GM18499 (cell line): ENCODE measurements around the gene DPEP2NB.

Experiments
- ATAC-seq: cut with Tn5 transposase; IDR thresholded peaks from one replicate; pipeline ENCODE4 v1.9.1; 2021; ENCODE audit warnings: moderate number of reproducible peaks; ENCODE audit not compliant: insufficient read depth, unreplicated experiment

DPEP2NB gene

DNA sequence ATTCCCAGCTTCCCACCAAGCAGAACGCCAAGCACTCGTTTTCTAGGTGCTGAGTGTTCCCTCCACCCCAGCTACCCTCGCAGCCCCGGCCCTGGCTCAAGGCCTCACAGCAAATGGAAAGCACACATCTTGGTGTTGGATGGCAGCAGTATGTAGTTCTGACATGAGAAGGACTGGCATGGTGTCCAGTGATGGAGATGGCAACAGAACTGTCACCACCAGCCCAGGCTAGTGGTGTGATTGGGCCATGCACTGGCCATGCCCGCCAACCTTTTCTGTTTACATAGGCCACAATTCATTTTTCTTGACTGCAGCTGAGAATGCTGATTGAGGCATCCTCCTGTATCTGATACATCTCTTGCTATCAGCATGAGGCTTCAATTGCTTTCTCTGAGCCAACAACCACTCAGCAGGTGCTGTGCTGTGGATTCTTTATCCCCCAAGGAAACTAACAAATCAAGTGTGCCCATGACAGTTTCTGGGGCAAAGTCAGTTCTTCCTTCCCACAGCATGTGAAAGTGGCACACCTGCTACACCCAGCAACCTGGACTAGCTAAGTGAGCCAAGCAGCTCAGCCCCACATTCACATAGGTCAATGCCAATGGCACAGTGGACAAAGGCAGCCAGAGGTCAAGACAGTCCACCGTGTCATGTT lies 51.1 kb downstream of the DPEP2NB start:
- ATAC-seq: no peak

DNA sequence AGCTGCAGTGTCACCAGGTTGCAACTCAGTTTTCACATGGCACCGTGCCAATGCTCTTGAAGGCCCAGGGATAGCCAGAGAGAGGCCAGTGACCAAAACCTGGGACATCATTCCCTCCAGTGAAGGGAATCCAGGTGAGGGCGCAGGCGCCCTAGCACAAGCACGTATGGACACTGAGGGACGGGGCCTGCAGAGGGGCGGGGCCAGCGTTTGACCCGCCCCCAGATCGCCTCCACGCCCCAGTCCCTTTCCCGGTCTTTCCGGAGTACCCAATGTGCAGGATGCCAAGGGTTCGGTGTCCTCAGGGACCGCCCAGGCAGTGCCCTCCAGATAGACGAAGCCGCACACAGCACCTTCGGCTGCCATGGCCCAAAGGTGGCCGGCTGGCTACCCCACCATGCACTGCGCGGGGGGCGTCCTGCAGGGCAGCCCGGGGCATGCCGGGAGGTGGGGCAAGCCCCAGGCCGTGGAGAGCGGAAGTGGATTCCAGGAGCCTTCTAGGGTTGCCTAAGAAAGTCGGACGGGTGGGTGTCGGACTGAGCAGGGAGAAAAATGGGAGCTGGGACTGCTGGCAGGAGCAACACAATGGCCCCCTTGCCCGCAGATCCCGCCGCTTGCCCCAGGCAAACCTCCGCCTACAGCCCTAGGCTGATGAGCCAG lies 51.9 kb downstream of the DPEP2NB start:
- no peak for ATAC-seq
